Loucy (cell line): ENCODE results near the gene RNU6-1.

ENCODE experiments used
- CTCF ChIP-seq: fragments of 200-600 bp; sonication (generic); conservative IDR thresholded peaks from 2 replicates; pipeline ENCODE4 v1.5.1; 2014; ENCODE audit warnings: mild to moderate bottlenecking, antibody characterized with exemption, low read length
- EZH2phosphoT487 ChIP-seq: fragments of 200-600 bp; IDR thresholded peaks from 2 replicates; pipeline ENCODE4 v1.6.1; 2018; ENCODE audit warnings: antibody characterized with exemption, mild to moderate bottlenecking, moderate library complexity, borderline replicate concordance

DNA sequence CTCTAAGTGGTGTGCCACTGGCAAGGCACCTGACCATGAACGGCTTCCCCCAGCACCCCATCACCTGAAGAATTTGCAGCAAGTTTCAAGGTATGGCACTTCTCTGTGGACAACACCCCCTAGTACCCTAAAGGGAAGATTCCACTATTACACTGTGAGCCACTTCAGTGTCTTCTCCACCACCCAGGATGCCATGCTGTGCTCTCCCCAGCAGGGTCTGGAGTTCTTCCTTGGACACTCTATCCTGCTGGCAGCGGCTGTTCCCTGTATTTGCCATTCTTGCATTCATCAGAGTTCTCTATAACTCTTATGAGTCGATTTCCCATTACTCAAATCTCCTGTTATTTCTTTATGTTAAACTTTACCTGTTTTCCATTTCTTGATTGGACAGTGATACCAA is 33.9 kb upstream of the RNU6-1 start:
- TF ChIP-seq CTCF (no peak), EZH2phosphoT487 (no peak)
